HFFc6 (cell line): Measurements from ENCODE around the gene ZNF92. TPM values are rescaled to one million over a fixed set of nuclear protein-coding genes. Genes with fewer than 3 reads are reported as not detected.

Experiments
- DNase-seq: peaks from one replicate; pipeline ENCODE4 v3.0.0-alpha.2; 2018
- H3K27ac Mint-ChIP-seq: 2 replicates; pipeline ENCODE4 v1.8.0; 2020; ENCODE audit warnings: mild to moderate bottlenecking, mixed read lengths
- H3K27me3 Mint-ChIP-seq: 2 replicates; pipeline ENCODE4 v1.8.0; 2021; ENCODE audit warnings: mild to moderate bottlenecking, moderate library complexity, mixed read lengths; ENCODE audit not compliant: insufficient read depth
- H3K36me3 Mint-ChIP-seq: 2 replicates; pipeline ENCODE4 v1.8.0; 2021; ENCODE audit warnings: low read depth, mixed read lengths
- H3K4me1 Mint-ChIP-seq: 2 replicates; pipeline ENCODE4 v1.8.0; 2020; ENCODE audit warnings: low read depth, mixed read lengths
- H3K4me3 Mint-ChIP-seq: 2 replicates; pipeline ENCODE4 v1.8.0; 2020; ENCODE audit warnings: mild to moderate bottlenecking, moderate library complexity, mixed read lengths
- H3K9me3 Mint-ChIP-seq: 2 replicates; pipeline ENCODE4 v1.8.0; 2020; ENCODE audit warnings: mild to moderate bottlenecking, mixed read lengths
- CTCF ChIP-seq: fragments of 200-600 bp; sonication (generic); IDR thresholded peaks from 2 replicates; pipeline ENCODE4 v1.5.0; 2021; ENCODE audit warnings: antibody characterized with exemption, mild to moderate bottlenecking
- total RNA-seq, 6 experiments: library from RNA; stranded (reverse); fragmentation: NEBNext Ultra II Directional; extraction: Animal tissue kit (Norgen Biotek cat#: 25700); gene quantifications; 2 replicates in 1 of 6; 3 replicates in 5 of 6; pipeline ENCODE4 v1.2.3, GENCODE V29; 2021

The ZNF92 gene
- total RNA-seq, 6 experiments from 2014 or later: 3.7 to 6.1 (median 5.1) TPM

- H3K4me1 Mint-ChIP-seq: peaks cover 18% of the 10 kb centered on the region
- H3K36me3 Mint-ChIP-seq: 0 out of 2 replicates have a peak, but pooled peaks cover under 1% of the 10 kb centered on the region
- peaks cover 7% of the 10 kb centered on the region for H3K9me3 Mint-ChIP-seq
- TF ChIP-seq CTCF: no peak
- H3K27me3 Mint-ChIP-seq: peaks cover 9% of the 10 kb centered on the region; the same call in 1 of the 2 replicates
- no peak overlapping the region for H3K4me3 Mint-ChIP-seq
- no peak for DNase-seq
- H3K27ac Mint-ChIP-seq: no peak overlapping the region
These were observed 60.7 kb downstream of the ZNF92 start for GRCh38 chr7:65434307-65434706.

- H3K36me3 Mint-ChIP-seq: no peaks in the 10 kb centered on the region
- H3K4me3 Mint-ChIP-seq: no peak overlapping the region
- H3K4me1 Mint-ChIP-seq: peaks cover 32% of the 10 kb centered on the region
- DNase-seq: no peak
- no peaks in the 10 kb centered on the region; the same call in 1 of the 2 replicates for H3K9me3 Mint-ChIP-seq
- H3K27ac Mint-ChIP-seq: no peak overlapping the region
- TF ChIP-seq CTCF: no peak
- peaks cover 9% of the 10 kb centered on the region; the same call in 1 of the 2 replicates for H3K27me3 Mint-ChIP-seq
These were observed 62.5 kb downstream of the ZNF92 start for GRCh38 chr7:65436163-65436562.

- peak; percentile 90 for DNase-seq
- Mint-ChIP-seq H3K36me3 (no peaks in the 10 kb centered on the region), H3K4me1 (peaks cover 42% of the 10 kb centered on the region), H3K9me3 (no peaks in the 10 kb centered on the region), H3K4me3 (no peak overlapping the region), H3K27me3 (peaks cover 9% of the 10 kb centered on the region; the same call in 1 of the 2 replicates), H3K27ac (peak overlapping the region; percentile 39; the same call in 1 of the 2 replicates)
- TF ChIP-seq CTCF: no peak
These were observed 64.9 kb downstream of the ZNF92 start for GRCh38 chr7:65438598-65438997.

GRCh38 chr7:65441010-65441409 is 67.4 kb downstream of the ZNF92 start:
- DNase-seq: peak; percentile 66
- H3K36me3 Mint-ChIP-seq: no peaks in the 10 kb centered on the region
- peaks cover 42% of the 10 kb centered on the region for H3K4me1 Mint-ChIP-seq
- peak overlapping the region; percentile 40; the same call in 1 of the 2 replicates for H3K27ac Mint-ChIP-seq
- peaks cover 10% of the 10 kb centered on the region; the same call in 1 of the 2 replicates for H3K27me3 Mint-ChIP-seq
- TF ChIP-seq CTCF: no peak
- H3K4me3 Mint-ChIP-seq: no peak overlapping the region
- H3K9me3 Mint-ChIP-seq: no peaks in the 10 kb centered on the region

- no peaks in the 10 kb centered on the region for H3K36me3 Mint-ChIP-seq
- H3K4me3 Mint-ChIP-seq: no peak overlapping the region
- no peak overlapping the region for H3K27ac Mint-ChIP-seq
- H3K27me3 Mint-ChIP-seq: peaks cover 10% of the 10 kb centered on the region; the same call in 1 of the 2 replicates
- peaks cover 35% of the 10 kb centered on the region for H3K4me1 Mint-ChIP-seq
- H3K9me3 Mint-ChIP-seq: peaks cover 5% of the 10 kb centered on the region; the same call in 1 of the 2 replicates
- no peak for TF ChIP-seq CTCF
- no peak for DNase-seq
These were observed 70.7 kb downstream of the ZNF92 start for GRCh38 chr7:65444205-65444842.
